ENCODE results near the gene ZNF324.
"Not testable (repeated sequence)": the region's sequence is repeated elsewhere in the genome, so short reads cannot be mapped to it uniquely, and the experiment has no call there.

The ZNF324 gene

DNA sequence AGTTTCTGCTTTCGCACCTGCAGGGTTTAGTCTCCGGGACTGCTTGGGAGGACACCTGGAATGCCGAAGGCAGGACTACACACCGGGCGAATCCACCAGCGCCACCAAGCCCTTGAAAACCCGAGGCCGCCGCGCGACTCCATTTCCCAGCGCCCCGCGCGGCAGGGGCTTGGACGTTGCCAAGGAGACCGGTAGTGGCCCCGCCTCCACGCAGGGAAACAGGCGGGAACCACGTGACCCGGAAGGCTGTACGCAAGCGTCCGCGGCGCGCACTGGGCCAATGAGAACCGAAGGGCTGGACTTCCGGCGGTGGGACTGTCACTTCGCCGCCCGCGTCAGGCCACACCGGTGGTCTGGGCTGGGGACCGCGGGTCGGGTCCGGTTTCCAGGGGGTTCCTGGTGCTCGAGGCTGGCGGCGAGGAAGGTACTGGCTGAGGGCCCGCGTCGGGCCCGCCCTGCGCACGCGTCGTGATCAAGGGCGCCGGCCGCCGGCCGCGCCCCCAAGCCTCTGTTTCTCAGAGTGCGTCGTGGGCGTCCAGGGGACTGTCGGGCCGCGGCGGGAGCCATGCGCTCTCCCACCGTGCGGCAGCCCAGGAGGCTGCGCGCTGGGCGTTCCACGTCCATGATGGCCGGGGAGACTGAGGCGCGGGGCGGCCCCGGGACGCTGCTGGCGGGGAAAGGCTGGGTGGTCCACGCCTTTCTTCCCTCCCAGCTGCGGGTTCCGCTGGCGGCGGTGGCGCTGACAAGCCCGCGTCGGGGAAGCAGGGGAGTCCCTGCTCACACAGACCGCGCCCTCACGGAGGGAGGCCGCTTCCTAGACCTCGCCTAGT lies at the start of gene ZNF324:
Gene ZNF324 (plus strand): TSS at position 321 of the 830 bp plus-strand sequence. CDS start 2,106 bp downstream, outside the sequence.
- peak; percentile 97 to 98 for DNase-seq

DNA sequence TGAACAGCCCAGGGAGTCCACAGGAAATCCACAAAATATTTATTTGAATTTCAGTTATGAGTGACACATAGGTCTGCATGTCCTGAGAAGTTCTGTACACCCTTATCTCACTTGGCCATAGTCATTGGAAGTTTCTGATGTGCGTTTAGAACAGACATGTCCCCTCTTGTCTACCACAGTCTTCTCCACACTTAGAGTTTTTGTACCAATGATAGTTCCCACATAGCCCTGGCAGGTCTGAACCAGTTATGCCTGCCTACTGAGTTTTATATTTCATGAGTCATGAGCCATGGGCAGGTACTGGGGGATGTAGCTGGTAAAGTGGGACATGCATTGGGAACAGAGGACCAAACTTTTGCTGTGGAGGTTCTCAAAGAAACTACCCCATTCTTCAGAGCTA lies 38.3 kb upstream of the ZNF324 start:
- no peak for DNase-seq

DNA sequence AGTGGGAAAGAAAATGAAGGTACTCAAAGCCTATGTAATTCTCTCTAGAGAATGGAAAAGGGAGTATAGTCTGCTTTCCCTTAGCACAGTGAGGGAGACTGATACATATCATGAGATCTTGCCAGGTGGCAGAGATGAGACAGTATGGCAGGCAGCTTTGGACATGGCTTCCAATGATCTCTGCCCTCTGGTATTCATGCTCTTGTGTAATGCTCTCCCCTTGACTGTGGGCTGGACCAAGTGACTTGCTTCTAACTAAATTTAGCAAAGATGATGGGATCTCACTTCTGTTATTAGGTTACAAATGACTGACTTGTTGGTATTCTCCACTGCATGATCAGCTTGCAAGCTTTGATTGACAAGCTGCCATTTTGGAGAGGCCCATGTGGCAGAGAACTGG lies 37.1 kb upstream of the ZNF324 start:
- no peak for DNase-seq

DNA sequence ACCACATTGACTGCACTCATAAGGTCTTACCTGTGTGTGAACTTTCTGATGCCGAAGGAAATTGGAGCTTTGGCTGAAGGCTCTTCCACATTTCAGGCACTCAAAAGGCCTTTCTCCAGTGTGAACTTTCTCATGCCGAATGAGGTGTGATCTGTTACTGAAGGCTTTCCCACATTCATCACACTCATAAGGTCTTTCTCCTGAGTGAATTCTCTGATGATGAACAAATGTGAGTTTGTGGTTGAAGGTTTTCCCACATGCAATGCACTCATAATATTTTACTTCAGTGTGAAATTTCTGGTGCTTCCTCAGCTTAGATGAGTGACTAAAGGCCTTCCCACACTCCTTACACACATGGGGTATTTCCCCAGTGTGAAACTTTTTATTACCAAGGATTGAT lies 32.7 kb upstream of the ZNF324 start:
- DNase-seq = no peak

DNA sequence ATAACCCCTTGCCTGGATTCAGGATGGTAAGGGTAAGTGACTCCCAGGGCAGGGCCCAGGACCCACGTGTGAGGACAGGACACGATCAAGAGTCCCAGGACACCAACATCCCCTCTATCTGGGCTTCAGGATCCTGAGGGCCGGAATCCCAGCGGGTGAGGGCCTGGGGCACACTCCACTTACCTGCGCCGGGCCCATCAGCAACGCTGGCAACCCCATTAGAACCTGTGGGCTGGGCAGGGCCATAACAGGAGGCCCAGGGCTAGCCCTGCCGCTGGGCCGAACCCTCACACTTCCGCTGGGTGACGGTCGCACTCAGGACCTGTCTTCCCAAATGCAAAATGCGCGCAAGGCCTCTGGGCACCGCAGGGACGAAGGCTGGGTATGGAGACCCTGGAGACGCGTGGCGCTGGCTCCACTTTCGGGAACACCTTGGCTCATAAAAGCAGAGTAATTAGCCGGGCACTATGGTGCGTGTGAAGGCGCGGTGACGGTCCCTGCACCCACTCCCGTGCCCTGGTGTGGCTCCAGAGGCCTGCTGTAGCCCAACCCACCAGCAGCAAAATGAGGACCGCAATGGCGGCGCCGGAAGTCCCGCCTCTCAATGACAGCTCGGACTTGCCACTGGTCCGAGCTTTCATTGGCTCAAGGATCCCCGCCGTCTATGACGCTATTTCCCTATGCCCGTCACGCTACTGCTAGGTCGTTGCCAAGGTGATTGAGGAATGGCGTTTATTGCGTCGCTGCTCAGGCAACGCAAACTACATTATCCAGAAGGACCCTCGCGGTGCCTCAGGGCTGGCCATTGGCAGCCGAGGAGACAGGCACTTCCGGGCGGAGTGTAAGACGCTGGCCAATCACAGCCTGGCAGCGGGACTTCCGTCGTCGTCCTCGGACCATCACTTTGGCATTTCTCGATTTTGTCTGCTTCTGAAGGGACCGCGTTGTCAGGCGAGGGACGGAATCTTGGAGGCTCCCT lies 27.0 kb upstream of the ZNF324 start, which contains the start of gene ZNF132:
Gene ZNF132 (minus strand): TSS at position 578 of the 979 bp plus-strand sequence. CDS start 332 bp downstream, at position 246.
- DNase-seq = peak; percentile 98 to 99

DNA sequence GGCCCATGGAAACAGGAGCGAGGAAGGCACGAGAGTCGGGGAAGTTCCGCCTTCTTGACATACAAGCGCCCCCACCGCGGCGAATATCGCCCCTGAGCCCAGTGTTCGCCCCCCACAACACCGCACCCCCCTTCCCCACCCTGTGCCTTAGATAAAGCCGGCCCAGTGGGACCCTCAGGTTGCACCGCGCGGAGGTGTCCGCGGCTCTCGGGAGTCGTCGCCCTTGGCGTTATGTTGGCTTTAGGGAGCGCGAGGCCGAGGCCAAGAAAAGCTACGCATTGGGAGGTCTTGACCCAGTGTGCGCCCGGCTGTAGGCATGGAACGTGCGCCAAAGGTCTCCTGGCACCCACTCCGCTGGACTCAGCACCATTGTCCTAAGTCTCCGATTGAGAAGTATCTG lies 26.3 kb upstream of the ZNF324 start:
- no peak for DNase-seq

DNA sequence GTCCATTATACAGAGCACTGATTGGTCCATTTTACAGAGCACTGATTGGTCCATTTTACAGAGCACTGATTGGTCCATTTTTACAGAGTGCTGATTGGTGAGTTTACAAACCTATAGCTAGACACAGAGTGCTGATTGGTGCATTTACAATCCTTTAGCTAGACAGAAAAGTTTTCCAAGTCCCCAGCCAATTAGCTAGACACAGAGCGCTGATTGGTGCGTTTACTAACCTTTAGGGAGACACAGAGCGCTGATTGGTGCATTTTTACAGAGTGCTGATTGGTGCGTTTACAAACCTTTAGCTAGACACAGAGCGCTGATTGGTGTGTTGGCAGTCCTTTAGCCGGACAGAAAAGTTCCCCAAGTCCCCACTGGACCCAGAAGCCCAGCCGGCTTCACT lies 23.9 kb upstream of the ZNF324 start:
- DNase-seq = not testable (repeated sequence)

DNA sequence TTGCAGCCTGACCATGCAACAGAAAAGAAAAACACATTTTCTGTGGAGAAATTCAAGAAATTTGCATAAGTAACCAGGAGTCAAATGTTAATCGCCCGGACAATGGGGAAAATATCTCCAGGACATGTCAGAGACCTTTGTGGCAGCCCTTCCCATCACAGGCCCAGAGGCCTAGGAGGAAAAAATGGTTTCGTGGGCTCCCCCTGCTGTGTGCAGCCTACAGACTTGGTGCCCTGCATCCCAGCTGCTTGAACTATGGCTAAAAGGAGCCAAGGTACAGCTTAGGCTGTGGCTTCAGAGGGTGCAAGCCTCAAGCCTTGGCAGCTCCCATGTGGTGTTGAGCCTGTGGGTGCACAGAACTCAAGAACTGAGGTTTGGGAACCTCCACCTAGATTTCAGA lies 18.0 kb upstream of the ZNF324 start:
- DNase-seq = not testable (repeated sequence)

DNA sequence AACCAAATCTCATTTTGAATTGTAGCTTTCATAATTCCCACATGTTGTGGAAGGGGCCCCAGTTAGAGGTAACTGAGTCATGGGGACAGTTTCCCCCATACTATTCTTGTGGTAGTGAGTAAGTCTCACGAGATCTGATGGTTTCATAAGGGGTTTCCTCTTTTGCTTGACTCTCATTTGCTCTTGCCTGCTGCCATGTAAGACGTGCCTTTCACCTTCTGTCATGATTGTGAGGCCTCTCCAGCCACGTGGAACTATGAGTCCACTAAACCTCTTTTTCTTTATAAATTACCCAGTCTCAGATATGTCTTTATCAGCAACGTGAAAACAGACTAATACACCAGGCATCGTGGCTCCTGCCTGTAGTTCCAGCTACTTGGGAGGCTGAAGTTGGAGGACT lies 16.9 kb upstream of the ZNF324 start:
- not testable (repeated sequence) for DNase-seq

DNA sequence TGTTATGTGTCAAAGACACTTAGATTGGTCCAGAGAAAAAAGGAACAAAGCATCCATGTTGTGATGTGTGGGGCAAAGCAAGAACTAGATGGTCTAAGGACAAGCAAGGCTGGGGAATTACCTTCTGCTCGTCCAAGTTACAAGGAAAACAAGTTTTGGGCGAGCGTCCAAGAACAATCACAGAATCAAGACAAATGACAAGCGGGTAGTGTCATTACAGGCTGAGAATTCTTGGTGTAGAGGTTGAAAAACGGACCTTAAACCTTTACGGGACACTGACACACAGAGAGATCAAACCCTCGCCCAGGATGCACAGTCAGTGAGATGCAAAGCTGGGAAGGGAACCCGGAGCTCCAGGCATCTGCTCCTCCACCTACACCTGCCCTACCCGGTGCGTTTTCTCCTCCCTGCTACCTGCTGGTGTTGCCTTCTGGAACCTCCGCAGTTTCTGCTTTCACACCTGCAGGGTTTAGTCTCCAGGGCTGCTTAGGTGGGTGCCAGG lies 16.0 kb upstream of the ZNF324 start:
- DNase-seq = no peak

DNA sequence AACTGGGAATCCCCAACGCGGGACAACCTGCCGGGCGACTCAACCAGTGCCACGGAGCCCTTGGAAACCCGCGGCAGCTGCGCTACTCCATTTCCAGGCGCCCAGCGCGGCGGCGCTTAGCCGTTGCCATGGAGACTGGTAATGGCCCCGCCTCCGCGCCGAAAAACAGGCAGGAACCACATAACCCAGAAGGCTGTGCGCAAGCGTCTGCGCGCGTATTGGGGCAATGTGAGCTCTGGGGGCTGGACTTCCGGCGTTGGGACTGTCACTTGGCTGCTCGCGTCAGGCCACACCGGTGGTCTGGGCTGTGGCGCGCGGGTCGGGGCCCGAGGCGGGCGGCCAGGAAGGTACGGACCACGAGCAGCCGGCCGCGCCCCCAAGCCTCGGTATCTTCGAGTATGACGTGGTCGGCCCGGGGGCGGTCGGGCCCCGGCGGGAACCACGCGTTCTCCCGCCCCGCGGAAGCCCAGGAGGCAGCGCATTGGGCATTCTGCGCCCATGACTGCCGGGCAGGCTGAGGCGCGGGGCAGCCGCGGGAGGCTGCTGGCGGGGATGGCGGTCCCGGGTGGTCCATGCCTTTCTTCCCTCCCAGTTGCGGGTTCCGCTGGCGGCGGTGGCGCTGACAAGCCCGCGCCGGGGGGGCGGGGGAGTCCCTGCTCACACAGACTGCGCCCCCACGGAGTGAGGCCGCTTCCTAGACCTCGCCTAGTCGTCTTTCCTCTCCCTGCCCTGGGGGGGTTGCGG lies 15.3 kb upstream of the ZNF324 start, which contains the start of gene ZNF324B:
Gene ZNF324B (plus strand): TSS at position 265 of the 744 bp plus-strand sequence. CDS start 2,080 bp downstream, outside the sequence.
- DNase-seq = peak; percentile 92 to 96

DNA sequence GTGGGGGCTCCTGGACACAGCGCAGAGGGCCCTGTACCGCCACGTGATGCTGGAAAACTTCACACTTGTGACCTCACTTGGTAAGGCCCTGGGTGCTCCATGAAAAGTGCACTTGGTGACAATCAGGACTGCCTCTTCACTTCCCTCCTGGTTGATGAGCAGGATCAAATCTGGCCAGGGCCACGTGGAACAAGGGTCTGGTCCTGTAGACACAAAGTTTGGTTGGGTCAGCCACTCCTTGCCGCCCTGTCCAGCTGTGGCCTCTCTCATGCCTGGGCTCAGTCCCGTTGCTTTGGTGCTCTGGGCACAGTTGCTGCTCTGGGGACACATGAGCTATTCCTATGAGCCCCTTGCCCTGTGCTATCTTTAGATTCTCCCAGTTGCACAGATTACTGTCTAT lies 13.1 kb upstream of the ZNF324 start:
- DNase-seq = no peak

DNA sequence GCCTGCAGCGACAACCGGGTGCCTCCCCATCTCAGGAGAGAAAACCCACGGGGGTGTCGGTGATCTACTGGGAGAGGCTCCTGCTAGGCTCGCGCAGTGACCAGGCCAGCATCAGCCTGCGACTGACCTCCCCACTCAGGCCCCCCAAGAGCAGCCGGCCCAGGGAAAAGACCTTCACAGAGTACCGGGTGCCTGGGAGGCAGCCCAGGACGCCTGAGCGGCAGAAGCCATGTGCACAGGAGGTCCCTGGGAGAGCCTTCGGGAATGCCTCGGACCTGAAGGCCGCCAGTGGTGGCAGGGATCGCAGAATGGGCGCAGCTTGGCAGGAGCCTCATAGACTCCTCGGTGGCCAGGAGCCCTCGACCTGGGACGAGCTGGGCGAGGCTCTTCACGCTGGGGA lies 11.6 kb upstream of the ZNF324 start:
- no peak for DNase-seq

DNA sequence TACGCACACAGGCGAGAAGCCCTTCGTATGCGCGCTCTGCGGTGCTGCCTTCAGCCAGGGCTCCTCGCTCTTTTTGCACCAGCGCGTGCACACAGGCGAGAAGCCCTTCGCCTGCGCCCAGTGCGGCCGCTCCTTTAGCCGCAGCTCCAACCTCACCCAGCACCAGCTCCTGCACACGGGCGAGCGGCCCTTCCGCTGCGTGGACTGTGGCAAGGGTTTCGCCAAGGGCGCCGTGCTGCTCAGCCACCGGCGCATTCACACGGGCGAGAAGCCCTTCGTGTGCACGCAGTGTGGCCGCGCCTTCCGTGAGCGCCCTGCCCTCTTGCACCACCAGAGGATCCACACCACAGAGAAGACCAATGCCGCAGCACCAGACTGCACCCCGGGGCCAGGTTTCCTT lies 10.8 kb upstream of the ZNF324 start:
- no peak for DNase-seq

DNA sequence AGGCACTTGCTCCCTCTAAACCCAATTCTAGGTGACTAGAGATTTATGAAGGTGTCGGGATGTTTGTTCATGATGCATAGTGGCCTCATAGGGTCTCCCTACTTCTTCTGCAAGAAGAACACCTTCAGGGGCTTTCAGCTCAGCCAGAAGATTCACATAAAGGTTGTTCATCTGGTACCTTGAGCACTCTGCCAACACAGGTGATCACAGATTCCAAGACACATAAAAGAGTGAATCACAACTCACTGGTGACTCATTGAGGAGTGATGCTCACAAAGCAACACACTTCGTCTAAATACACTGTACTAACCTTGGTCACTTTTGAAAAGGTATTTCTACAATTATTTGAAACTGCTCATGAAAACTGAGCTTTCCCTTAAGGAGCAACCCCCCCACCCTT lies 6.8 kb upstream of the ZNF324 start:
- DNase-seq = no peak

DNA sequence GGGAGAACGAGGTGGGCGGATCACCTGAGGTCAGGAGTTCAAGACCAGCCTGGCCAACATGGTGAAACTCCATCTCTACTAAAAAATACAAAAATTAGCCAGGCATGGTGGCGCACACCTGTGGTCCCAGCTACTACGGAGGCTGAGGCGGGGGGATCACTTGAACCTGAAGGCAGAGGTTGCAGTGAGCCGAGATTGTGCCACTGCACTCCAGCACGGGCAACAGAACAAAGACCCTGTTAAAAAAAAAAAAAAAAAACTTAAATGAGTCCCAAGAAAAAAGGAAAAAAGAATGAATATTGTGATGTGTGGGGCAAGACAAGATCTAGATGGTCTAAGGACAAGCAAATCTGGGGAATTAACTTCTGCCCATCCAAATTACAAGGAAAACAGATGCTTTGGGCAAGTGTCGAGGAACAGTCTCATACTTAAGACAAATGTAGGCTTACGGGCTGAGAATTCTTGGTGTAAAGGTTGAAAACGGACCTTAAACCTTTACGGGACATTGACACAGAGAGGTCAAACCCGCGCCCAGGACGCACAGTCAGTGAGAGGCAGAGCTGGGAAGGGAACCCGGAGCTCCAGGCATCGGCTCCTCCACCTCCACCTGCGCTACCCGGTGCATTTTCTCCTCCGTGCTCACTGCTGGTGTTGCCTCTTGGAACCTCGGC lies 656 bp upstream of the ZNF324 start:
- no peak for DNase-seq

DNA sequence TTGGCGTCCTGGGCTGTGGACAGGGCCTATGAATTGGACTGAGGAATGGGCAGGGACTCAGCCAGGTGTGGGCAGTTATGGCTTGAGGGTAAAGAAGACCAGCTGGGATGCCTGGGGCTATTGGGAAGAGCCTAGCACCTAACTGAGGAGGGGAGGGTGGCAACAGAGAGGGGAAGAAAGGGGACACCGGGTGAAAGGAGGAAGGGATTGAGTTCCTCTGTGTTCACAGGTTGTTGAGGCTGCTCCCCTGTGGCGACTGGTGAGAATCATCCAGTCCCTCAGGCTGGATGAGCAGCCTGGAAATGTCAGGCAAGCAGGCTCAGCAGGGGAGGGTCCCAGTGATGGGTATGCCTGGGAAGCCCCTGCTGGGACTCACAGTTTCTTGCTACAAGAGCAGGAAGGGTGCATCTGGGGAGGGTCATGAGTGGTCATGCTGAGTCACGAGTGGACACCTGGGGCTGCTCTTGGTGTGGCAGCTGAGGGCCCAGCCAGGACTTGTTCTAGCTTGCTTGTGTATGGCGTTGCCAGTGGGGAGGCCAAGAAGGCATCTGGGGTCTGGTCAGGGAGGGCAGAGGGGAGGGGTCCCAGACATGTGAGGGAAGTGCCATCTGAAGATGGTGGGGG lies 1.4 kb downstream of the ZNF324 start:
- DNase-seq = no peak

DNA sequence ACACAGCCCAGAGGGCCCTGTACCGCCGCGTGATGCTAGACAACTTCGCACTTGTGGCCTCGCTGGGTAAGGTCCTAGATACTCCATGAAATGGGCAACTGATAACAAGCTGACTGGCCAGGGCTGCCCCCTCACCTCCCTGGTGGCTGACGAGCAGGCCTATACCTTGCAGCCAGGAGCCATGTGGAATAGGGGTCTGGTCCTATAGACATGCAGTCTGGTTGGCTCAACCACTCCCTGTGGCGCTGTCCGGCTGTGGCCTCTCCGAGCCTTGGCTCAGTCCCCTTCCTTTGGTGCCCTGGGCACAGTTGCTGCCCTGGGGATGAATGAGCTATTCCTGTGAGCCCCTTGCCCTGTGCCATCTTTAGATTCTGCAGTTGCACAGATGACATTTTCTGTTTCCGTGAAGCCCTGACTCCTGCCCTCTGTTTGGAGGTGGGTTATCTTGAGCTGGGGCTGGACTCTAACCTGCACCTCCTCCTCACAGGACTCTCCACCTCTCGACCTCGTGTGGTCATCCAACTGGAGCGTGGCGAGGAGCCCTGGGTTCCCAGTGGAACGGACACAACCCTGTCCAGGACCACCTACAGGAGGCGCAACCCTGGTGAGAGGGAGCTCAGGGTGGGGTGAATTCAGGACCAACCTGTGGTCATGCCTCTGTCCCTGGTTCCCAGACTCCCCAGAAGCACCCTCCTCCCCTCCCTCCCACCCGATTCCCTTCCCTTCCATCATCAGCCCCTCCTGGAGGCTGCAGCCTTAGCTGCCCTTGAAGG lies 2.5 kb downstream of the ZNF324 start:
- DNase-seq = no peak

DNA sequence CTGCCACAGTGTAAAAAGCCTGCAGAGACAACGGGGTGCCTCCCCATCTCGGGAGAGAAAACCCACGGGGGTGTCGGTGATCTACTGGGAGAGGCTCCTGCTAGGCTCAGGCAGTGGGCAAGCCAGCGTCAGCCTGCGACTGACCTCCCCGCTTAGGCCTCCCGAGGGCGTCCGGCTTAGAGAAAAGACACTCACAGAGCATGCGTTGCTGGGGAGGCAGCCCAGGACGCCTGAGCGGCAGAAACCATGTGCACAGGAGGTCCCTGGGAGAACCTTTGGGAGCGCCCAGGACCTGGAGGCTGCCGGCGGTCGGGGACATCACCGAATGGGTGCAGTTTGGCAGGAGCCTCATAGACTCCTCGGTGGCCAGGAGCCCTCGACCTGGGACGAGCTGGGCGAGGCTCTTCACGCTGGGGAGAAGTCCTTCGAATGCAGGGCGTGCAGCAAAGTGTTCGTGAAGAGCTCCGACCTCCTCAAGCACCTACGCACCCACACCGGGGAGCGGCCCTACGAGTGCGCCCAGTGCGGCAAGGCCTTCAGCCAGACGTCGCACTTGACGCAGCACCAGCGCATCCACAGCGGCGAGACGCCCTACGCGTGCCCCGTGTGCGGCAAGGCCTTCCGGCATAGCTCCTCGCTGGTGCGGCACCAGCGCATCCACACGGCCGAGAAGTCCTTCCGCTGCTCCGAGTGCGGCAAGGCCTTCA lies 4.1 kb downstream of the ZNF324 start:
- not testable (repeated sequence) for DNase-seq

DNA sequence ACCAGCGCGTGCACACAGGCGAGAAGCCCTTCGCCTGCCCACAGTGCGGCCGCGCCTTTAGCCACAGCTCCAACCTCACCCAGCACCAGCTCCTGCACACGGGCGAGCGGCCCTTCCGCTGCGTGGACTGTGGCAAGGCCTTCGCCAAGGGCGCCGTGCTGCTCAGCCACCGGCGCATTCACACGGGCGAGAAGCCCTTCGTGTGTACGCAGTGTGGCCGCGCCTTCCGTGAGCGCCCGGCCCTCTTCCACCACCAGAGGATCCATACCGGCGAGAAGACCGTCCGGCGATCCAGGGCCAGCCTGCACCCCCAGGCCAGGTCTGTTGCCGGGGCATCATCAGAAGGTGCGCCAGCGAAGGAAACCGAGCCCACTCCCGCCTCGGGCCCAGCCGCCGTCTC lies 4.9 kb downstream of the ZNF324 start:
- DNase-seq = no peak

Data from hippocampal formation (tissue), 2 donors.